ENCODE data around the gene CD44. TPM values are rescaled to one million over a fixed set of nuclear protein-coding genes. Genes with fewer than 3 reads are reported as not detected.

The CD44 gene
- total RNA-seq, 4 donors from 2014 or later, result 56.3 to 182 (median 114) TPM

DNA sequence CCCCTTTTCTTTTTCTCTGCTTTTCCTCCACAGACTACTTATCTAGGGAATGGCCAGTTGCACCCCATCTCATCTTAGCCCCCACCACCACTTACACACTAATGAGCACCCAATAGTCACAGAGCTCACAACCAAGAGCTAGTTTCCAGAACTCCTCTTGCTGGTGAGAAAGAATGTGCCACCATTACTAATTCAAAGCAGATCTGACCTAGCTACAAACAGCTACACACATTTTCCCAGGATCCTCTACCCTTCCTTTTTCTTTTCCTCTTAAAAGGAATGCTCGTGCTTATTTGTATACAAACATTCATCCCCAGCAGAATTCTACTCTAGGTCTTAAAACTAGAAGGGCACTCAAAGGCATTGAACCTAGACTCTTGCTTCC is 136.8 kb downstream of the CD44 start:
- peak overlapping the region in 1 of 4 donors; percentile 38 for H3K27ac ChIP-seq
- 66 to 80% methylated on average over 1 of the region's 1 CpG for WGBS, 2 donors (ENCODE audit: low coverage in 1 of 2)
- in situ Hi-C loops (cut with MboI; ENCODE audit: low pct_ligation_motif_present in 1 of 4, low pct_unique_long_range_greater_than_20kb in 1 of 4, low sequenced_read_pairs in 3 of 4), result no loop called here
- no peaks in the 10 kb centered on the region for H3K9me3 ChIP-seq
- no peak for DNase-seq
- no peak for TF ChIP-seq POLR2A (IDR thresholded peaks at IDR 0.05)
- no peak for TF ChIP-seq EP300 (IDR thresholded peaks at IDR 0.05; ENCODE audit: low read depth)
- no peak for TF ChIP-seq POLR2AphosphoS5 (IDR thresholded peaks at IDR 0.05)
- TF ChIP-seq, protein P1, sequence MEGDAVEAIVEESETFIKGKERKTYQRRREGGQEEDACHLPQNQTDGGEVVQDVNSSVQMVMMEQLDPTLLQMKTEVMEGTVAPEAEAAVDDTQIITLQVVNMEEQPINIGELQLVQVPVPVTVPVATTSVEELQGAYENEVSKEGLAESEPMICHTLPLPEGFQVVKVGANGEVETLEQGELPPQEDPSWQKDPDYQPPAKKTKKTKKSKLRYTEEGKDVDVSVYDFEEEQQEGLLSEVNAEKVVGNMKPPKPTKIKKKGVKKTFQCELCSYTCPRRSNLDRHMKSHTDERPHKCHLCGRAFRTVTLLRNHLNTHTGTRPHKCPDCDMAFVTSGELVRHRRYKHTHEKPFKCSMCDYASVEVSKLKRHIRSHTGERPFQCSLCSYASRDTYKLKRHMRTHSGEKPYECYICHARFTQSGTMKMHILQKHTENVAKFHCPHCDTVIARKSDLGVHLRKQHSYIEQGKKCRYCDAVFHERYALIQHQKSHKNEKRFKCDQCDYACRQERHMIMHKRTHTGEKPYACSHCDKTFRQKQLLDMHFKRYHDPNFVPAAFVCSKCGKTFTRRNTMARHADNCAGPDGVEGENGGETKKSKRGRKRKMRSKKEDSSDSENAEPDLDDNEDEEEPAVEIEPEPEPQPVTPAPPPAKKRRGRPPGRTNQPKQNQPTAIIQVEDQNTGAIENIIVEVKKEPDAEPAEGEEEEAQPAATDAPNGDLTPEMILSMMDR (IDR thresholded peaks at IDR 0.05), result no peak
- intact Hi-C loops (cut with DNase I; ENCODE audit: low total_unique reads), result no loop called here
- H3K36me3 ChIP-seq, result no peaks in the 10 kb centered on the region
- peaks cover 6 to 17% (median 9%) of the 10 kb centered on the region in 4 donors for H3K4me1 ChIP-seq
- H3K4me3 ChIP-seq, result no peak overlapping the region
- no peaks in the 10 kb centered on the region for H3K27me3 ChIP-seq

DNA sequence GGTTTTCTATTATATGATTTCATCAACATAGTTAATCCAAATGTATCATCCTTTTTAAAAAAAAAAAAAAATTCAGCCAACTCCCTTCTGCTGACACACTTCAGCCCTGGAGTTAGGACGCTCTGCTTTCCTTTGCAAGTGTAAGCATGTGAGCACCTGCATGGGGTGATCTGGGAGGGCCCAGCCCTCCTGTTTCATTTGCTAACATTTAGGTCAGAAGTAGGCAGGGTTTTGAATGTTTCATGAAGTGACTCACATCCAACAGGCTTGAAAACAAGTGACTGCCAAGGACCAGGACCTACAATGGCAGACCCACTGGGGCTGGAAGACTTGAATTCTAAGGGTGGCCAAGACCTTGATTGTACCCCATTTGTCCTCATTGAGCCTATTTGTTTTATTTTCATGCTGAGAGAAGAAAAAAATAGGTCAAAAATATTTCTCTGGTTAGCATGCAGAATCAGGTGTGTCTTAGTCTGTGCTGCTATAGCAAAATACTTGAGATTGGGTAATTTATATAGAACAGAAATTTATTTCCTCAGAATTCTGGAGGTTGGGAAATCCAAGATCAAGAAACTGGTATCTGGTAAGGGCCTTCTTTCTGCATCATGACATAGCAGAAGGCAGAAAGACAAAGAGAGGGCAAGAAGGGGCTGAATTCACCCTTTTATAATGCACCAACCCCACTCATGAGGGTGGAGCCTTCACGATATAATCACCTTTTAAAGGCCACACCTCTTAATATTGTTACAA is 137.6 kb downstream of the CD44 start:
- intact Hi-C loops (cut with DNase I; ENCODE audit: low total_unique reads), result no loop called here
- Histone ChIP-seq H3K27me3 (no peaks in the 10 kb centered on the region), H3K9me3 (no peaks in the 10 kb centered on the region), H3K36me3 (no peaks in the 10 kb centered on the region), H3K4me1 (peaks cover 6 to 17% (median 9%) of the 10 kb centered on the region in 4 donors), H3K27ac (no peak overlapping the region), H3K4me3 (no peak overlapping the region)
- TF ChIP-seq POLR2A (IDR thresholded peaks at IDR 0.05) (no peak), POLR2AphosphoS5 (IDR thresholded peaks at IDR 0.05) (no peak), EP300 (IDR thresholded peaks at IDR 0.05; ENCODE audit: low read depth) (no peak)
- TF ChIP-seq, protein P1 (IDR thresholded peaks at IDR 0.05), result no peak
- DNase-seq, result no peak
- WGBS, 2 donors (ENCODE audit: low coverage in 1 of 2), result 84 to 85% methylated on average over 2 of the region's 2 CpGs
- in situ Hi-C loops (cut with MboI; ENCODE audit: low pct_ligation_motif_present in 1 of 4, low pct_unique_long_range_greater_than_20kb in 1 of 4, low sequenced_read_pairs in 3 of 4), result no loop called here

DNA sequence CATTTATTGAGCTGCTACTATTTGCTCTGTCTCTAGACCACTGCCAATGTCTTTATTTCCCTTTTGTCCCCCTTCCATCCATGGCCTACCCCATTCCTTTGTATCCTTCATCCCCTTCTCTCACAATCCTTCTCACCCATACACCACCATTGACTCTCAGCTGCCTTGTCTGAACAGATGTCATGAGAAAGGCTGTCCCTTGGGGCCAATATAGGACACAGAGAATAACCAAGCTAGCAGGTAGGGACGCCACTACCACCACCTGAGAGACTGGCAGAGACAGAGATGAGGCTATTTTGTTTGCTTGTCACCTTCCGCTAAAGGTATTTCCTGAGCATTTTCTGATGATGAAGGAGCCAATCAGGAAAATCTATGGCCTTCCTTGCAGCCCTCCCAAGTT is 138.9 kb downstream of the CD44 start:
- no peak for DNase-seq
- Histone ChIP-seq H3K27me3 (no peaks in the 10 kb centered on the region), H3K36me3 (no peaks in the 10 kb centered on the region), H3K9me3 (no peaks in the 10 kb centered on the region), H3K4me1 (peaks cover 8 to 17% (median 12%) of the 10 kb centered on the region in 4 donors), H3K4me3 (no peak overlapping the region), H3K27ac (no peak overlapping the region)
- in situ Hi-C loops (cut with MboI; ENCODE audit: low pct_ligation_motif_present in 1 of 4, low pct_unique_long_range_greater_than_20kb in 1 of 4, low sequenced_read_pairs in 3 of 4) (no loop called here), intact Hi-C loops (cut with DNase I; ENCODE audit: low total_unique reads) (no loop called here)
- TF ChIP-seq, protein P1 (IDR thresholded peaks at IDR 0.05), result no peak
- TF ChIP-seq POLR2A (IDR thresholded peaks at IDR 0.05), result no peak
- TF ChIP-seq EP300 (IDR thresholded peaks at IDR 0.05; ENCODE audit: low read depth), result no peak
- 89 to 92% methylated on average over 2 of the region's 2 CpGs for WGBS, 2 donors (ENCODE audit: low coverage in 1 of 2)

- intact Hi-C loops (cut with DNase I; ENCODE audit: low total_unique reads) (no loop called here), in situ Hi-C loops (cut with MboI; ENCODE audit: low pct_ligation_motif_present in 1 of 4, low pct_unique_long_range_greater_than_20kb in 1 of 4, low sequenced_read_pairs in 3 of 4) (no loop called here)
- Histone ChIP-seq H3K36me3 (no peaks in the 10 kb centered on the region), H3K4me1 (peaks cover 0 to 7% (median 2%) of the 10 kb centered on the region in 4 donors), H3K4me3 (no peak overlapping the region), H3K27ac (peak overlapping the region in 3 of 4 donors; percentile 13 to 22 (median 13)), H3K27me3 (no peaks in the 10 kb centered on the region), H3K9me3 (no peaks in the 10 kb centered on the region)
- TF ChIP-seq POLR2AphosphoS5 (IDR thresholded peaks at IDR 0.05) (no peak), POLR2A (IDR thresholded peaks at IDR 0.05) (no peak), EP300 (IDR thresholded peaks at IDR 0.05; ENCODE audit: low read depth) (no peak)
- TF ChIP-seq, protein P1 (IDR thresholded peaks at IDR 0.05), result no peak
- no peak for DNase-seq
- 88% methylated on average over 7 of the region's 7 CpGs; no CpG with 5 or more reads in 1 of the 2 donors for WGBS, 2 donors (ENCODE audit: low coverage in 1 of 2)
Measured at GRCh38 chr11:35280727-35281126, 141.8 kb downstream of the CD44 start.
